GM19452 (cell line): ENCODE results near the gene RUVBL1.

Source experiments
- ATAC-seq: cut with Tn5 transposase; IDR thresholded peaks from one replicate; pipeline ENCODE4 v1.9.1; 2021; ENCODE audit not compliant: unreplicated experiment

The RUVBL1 gene

DNA sequence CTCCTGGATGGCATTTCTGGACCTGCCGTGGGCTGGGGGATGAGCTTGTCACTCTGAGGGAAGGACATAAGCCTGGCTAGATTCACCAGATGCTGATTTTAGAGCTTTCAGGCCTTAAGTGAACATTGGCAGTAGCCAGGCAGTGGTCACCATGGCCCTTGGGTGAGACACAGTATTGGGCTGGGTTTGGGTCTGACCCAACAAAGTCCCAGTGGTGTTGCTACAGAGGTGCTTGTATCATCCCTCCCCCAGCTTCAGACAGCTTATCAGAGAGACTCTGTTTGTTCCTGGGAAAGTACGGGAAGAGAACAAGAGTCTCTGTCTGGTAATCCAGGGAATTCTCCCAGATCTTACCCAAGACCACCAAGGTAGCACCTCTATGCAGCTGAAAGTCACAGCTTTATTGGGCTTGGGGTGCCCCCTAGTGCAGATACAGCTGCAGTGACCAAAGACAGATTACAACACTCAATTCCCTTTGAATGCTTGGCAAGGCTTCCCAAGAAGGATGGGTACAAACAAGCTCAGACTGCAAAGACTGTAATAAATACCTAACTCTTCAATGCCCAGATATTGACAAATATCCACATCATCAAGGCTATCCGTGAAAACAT lies 9.8 kb upstream of the RUVBL1 start:
- ATAC-seq = no peak

DNA sequence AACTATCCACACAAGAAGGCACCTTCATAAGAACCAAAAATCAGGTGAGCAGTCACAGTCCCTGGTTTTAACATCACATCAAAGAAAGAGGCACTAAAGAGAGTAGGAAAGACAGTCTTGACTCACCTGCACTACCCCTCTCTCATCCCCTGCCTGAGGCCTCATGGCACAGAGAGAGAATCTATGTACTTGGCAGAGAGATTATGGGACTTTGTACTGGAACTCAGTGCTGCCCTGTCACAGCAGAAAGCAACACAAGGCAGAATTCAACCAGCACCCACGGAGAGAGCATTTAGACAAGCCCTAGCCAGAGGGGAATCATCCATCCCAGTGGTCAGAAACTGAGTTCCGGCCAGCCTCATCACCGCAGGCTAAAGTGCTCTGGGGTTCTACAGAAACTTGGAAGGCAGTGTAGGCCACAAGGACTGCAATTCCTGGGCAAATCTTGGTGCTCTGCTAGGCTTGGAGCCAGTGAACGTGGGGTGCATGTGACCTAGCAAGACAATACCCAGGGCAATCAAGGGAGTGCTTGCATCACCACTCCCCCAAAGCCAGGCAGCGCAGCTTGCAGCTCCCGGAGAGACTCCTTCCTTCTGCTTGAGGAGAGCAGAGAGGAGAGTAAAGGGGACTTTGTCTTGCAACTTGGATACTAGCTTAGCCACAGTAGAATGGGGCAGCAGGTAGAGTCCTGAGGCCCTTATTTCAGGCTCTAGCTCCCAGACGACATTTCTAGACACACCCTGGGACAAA lies 8.5 kb upstream of the RUVBL1 start:
- no peak for ATAC-seq

DNA sequence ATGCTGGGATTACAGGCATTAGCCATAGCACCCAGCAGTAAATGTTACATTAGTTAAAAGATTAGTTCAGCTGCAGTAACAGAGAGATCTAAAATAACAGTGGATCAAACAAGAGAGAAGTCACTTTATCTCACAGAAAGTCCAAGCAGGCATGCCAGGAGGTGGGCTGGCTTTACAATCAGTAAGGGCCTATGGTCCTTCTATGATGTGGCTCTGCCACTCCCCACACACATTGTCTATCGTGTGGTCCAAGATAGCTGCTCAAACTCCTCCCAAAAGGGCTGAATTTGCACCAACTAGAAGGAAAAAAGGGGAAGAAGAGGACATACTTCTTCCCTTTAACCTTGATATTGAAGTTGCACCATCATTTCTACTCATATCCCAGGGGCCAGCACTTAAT lies 4.6 kb upstream of the RUVBL1 start:
- ATAC-seq = no peak

DNA sequence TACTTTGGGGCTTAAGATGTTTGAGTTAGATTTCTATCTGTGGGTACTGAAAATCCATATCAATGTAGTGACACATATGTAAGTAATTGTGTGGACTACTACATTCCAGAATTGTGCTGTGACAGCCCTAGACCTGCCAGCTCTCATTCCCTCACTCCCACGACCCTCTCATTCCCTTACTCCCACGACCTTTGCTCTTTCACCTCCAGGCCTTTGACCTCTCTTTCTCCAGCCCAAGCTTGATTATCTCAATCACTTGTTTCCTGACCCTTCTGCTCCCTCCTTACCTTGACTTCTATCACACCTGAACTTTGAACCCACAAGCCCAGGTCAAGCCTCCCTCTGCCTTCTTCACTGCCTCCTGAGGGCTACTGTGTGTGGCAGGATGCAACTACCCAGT lies 3.6 kb upstream of the RUVBL1 start:
- no peak for ATAC-seq

DNA sequence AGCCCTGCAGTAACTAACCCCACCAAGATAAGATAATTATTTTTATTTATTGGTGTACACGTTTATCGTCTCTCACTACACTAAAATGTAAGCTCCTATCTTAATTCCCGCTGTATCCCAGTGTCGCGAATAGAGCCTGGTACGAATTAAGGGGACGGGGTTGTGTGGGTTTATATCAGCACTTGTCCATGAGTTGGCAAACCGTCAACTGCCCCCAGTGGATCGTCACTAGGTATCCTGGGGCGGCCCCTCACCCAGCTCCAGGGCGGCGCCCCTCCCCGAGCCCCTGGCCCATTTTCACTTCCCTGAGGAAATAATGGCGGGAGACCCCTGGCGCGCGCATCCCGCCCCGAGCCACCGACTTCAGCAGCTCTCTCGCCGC lies 465 bp downstream of the RUVBL1 start:
- no peak for ATAC-seq

DNA sequence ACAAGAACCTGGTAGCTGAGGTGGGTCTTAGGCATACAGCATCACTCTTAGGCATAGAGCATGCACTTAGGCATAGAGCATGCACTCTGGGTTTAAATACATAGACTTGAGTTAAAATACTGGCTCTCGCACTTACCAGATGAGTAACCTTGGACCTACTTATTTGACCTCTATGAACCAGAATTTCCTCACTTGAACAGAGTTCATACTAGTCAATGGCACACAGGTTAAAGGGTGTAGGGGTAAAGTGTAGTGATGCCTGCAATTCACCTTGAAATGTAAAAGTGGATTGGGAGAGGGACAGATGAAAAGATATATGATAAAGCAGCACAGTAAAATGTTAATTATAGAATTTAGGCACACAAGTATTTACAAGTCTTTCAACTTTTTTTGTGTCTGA lies 1.6 kb downstream of the RUVBL1 start:
- ATAC-seq = no peak

DNA sequence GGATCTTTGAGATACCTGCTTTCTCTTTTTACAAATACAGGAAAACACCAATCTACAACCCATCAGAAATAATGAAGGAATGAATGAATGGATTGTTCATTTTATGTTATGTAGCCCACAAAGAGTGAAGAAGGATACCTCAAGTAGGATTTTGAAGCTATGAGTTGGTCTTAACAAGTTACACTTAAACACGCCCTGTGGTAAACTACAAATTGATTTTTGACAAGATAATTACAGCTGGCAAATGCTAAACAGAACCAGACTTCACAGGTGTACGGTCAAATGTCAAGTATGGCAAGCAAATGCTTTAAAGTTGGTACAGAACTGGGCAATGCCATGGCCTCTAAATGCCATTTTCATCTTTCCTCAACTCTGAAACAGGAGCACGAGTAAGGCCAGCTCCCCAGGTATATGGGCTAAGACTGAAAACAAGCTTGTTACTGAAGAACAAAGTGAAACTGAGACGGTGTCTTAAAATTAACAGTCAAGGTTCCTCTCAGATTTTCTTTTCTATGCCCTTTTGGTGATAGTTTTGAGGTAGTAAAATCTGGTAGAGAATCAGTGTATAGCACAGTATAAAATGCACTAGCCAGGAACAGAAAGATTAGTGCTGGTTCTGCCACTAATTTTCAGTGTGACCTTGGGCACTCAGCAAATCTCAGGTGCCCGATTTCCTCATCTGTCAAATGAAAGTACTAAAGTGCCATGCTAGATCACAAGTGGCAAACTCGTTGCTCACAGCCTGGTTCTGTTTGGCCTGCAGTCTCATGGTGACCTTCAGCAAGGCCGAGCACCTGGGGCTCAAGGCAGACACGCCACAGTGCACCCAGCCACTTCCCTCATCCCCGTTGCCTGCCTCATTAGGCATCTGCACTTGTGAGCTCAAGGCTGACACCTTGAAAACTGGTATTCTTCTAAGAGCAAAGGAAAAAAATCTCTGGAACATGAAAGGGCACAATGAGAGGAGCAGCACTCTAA lies 9.5 kb downstream of the RUVBL1 start:
- ATAC-seq = peak; percentile 63

DNA sequence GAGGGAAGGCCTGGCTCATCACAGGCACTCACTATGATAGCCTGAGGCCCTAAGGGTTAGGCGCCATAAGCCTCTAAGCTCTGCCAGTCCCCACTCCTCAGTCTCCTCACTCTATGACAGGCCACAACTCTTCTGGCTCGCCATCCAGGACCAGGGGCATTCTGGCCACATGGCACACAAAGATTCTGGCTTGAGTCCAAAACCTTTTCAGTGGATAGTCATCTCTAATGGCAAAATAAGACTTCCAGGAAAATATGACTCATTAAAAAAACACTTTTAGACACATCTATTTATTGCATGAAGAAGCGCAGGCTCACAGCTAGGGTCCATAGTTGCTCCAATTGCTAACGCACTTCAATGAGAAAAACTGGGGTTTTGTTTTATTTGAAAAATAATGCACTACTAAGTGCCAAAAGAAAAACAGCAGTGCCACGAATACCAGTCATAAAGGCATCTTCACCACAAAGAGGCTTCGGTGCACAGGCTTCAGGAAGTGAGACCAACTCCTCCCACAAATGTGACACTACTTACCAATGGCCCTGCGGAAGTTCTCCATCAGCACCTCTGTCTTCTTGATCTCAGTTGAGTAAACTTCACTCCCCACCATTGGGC lies 11.1 kb downstream of the RUVBL1 start:
- ATAC-seq = no peak

DNA sequence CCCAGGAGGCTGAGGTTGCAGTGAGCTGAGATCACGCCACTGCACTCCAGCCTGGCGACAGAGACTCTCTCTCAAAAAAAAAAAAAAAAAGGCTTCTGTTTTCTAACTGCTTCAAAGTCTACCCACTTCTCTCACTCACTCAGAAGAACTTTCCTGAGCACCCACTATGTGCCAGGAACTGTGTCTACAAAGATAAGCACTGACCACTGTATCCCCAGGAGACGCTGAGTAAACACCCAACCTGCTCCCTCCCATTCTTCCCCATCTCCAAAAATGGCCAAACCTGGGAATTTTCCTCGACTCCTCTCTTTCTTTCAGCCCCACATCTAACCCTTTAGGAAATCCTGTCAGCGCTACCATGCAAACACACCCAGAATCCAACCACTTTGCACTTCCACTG lies 12.5 kb downstream of the RUVBL1 start:
- ATAC-seq = no peak

DNA sequence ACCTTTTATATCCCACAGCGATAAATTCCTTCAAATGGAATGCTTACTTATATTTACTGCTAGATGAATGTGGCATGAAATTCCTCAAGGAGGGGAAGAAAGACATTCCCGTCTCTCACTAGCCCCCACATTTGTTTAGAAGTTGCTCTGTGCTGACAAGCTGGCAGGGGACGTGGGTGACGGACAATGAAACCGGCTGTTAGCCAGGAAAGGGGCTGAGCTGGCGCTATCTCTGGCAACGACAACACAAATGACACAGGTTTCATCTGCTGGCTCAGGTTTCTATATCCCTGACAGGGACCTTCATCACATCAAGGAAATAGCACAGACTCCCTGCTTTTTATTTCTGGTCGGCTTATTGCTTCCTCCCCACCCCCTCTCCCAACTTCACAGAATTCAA lies 15.8 kb downstream of the RUVBL1 start:
- no peak for ATAC-seq

DNA sequence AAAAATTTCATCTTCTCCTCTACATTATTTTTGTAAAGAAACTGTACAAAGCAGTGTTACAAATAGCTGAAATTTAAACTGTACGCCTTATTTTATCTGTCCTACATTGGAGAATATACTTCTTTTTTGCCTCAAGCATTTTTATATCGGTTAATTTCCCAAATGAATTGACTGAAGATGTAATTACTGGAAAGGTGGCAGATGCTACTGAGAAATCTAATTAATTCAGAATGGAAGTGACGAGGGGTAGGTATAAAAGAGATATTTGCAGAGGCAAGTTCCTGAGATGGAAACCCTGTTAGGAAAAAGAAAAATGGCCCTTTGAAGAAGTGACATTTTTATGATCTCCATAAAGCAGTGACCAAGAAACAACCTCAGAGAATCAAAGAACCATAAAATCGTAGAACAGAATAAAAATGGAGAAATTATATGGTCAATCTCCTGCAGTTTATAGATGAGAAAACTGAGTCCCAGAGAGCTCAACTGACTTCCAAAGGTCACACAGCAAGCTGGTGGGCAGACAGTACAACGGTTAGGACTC lies 20.4 kb downstream of the RUVBL1 start:
- no peak for ATAC-seq

DNA sequence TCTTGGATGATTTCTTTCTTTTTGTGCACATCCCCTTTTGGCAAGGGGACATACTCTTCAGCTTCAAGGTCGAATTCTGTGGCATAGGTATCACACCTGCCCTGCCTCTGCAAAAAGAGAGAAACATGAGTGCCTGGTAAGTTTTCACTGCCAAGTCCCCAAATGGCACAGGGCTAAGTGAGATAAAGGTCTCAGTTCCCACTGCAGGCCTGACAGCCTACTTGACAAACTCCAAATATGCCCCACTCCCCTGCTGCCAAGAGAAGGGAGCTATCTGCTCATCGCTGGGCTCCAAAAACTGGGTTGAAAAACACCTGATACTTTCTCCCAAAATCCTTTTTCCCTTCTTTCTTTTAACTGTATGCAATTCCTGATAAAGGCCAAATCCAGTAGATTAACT lies 23.0 kb downstream of the RUVBL1 start:
- ATAC-seq = no peak

DNA sequence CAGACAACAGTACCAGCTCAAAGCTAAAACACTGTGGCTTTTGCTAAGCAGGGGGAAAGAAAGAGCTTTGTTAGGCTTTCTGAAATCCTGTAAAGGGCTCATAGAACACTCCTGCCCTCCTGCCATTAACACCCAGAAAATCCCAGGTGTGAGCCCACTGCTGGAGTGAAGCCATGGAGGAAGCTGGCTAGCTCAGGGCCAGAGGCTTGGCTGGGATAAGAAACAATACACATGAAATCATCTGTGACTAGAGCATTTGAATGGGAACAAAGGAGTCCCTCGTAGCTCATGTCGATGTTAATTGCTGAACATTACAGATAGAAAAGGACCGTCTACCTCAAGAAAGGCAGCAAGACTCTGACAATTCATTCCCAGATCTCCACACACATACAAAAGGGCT lies 23.5 kb downstream of the RUVBL1 start:
- ATAC-seq = no peak

DNA sequence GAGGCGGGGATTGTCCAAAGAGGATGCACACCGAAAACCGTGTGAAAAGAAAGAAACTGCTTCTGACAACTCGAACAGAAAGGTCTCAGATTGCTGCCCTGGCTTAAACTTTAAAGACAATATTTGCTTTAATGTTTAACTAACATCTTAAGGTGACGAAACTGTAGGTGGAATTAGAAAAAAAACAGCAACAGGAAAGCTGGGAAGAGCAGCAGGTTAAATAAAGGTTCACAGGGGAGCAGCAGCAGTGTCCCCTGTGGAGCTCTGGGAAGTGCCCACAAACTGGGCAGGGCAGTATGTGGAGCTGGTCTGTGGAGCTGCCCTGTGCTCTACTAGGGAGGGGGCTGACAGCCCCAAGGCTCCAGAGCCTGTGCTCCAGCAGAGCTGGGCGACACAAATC lies 25.4 kb downstream of the RUVBL1 start:
- no peak for ATAC-seq

DNA sequence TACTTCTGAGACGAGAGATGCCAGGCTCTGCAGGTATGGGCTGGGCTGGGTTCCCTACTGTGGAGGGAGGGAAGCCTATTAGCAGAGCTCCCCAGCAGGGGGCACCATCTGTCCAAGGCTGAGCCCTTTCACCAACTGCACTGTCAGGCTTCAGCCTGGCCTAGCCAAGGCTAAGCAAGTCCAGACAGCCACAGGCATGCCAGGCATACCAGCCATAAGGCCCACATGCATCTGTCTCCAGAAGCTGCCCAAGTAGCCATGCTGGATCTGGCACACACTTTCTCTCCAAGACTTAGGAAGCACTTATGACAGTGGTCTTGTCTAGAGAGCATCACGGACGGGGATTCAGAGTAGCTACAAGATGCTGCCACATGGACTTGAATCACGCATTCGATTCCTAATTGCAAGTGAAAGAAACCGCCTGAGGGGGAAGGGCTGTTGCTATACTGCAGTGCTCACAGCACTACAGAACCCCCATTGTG lies 28.3 kb downstream of the RUVBL1 start:
- peak; percentile 73 for ATAC-seq

DNA sequence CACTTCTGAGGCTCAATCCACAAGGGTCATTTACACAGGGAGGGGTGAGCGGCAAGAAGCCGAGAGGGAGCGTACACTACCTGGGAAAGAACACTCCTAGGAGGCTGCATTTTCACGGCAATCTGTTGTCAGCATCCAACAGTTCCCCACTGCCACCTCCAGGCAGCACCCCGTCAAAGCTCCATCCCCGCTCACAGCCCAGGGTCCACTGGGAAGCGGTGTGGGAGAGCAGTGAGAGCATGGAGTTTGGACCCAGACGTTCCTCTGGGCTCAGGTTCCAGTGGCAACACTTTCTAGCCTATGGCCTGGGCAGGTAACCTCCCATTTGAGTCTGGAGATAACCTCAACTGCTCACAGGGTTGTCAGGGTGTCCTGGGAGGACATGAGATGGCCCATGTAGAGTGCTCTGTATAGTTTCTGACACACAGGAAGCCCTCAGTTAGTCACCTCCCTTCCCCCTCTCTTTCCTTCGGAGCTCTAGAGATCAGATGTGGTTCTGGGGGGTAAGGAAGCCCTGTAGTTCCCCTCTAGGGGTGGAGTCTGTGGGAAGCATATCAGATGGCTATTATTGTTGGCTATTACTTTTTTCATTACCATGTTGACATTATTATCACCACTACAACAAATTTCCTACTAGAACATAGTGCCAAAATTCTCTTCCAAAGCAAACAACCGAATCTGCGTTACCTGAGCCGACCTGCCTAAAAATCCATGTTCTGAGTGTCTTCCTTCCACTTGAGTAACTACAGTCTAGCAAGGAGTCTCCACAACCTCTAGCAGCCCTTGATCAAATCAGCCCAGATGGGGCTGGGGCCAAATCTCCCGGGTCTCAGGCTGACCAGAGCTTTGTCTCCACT lies 29.1 kb downstream of the RUVBL1 start:
- ATAC-seq = no peak

DNA sequence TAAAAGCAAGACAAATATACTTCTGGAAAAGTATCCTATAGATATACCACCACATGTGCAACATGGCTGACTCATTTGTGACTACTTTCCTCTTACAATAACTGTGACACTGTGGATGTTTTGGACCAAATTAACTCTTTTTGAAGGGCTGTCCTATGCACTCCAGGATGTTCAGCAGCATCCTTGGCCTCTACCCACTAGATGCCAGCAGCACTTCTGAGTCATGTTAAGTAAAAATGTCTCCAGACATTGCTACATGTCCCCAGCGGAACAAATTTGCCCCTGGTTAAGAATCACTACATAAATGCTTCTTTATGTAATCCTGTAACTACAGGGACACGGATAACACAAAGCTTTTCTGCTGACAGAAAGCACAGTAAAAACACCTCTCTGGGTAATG lies 32.0 kb downstream of the RUVBL1 start:
- ATAC-seq = no peak

DNA sequence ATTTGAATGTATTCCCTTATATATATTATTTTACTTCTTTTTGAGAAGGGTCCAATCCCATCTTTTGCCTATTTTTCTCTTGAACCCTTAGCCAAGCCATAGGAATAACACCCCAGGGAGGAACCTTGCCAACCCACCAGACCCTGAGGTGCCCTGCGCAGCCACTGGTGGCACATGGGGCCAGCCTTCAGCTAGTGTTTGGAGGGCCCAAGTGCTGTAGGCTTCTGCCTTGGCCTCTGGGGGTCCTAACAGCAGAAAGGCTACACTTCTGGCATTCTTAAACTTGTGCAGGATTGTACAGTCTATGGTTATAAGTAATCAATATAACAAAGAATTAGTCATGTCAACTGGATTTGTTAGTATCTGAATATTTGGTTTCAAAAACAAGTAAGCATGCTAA lies 34.5 kb downstream of the RUVBL1 start:
- ATAC-seq = no peak

DNA sequence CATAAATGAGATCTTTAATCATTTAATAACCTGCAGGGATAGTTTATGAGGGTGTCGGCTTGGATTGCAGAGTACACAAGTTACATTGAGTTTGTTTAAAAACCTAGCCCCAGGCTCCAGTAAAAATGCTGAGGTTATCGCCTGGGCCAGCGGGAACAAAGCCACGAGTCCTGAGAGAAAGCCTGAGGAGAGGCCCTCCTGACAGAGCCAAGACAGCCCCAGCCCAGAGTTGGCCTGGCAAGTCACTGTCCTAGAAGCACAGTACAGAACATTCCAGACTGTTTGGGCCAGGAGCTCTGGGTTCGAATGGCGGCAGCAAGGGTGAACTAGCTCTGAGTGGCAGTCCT lies 39.0 kb downstream of the RUVBL1 start:
- no peak for ATAC-seq

DNA sequence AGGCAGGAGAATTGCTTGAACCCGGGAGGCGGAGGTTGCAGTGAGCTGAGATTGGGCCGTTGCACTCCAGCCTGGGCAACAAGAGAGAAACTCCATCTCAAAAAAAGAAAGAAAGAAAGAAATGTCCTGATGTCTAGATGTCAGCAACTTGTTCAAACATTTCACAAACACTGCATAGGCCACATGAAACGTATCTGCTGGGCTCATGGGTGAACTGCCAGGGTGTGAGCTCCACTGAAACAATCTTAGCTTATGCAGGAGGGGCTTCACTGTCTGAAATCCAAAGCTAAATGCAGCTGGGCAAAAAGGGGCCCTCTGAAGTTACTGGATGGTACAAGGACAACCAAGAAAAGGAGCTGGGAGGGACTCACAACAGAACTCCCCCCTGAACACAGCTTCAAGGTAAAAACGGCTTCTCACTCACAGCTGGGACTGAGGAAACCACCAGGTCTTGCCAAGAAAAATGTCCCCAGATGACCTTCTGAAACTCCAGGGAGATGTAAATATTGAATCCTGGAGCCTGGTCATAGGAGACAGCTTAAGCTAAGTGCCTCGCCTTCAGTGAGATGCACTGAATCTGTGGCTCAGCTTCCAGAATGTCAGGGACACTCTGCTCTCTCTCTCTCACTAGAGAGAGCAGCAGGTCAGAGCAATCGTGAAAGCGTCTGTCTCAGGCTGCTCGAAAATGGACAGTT lies 39.5 kb downstream of the RUVBL1 start:
- no peak for ATAC-seq
